Activated CD4-positive, alpha-beta T cell treated with anti-CD3 and anti-CD28 coated beads for 4 hours (primary cell): ENCODE data around the gene DEFB132.

Experiments used
- DNase-seq, 2 donors: peaks; one replicate each; pipeline ENCODE4 v3.0.0-alpha.2; 2020

The DEFB132 gene

GRCh38 chr20:297925-298775 is 40.6 kb downstream of the DEFB132 start:
- peak; percentile 20 to 39 for DNase-seq

- no peak for DNase-seq
Observed at GRCh38 chr20:298776-299391, 41.4 kb downstream of the DEFB132 start.

GRCh38 chr20:300345-300990 is 42.9 kb downstream of the DEFB132 start:
- DNase-seq: no peak

- DNase-seq: no peak
Observed at GRCh38 chr20:301886-302848, 44.6 kb downstream of the DEFB132 start.

- no peak for DNase-seq
Observed at GRCh38 chr20:305745-306144, 48.2 kb downstream of the DEFB132 start.

GRCh38 chr20:308427-309038 is 51.0 kb downstream of the DEFB132 start:
- no peak for DNase-seq

GRCh38 chr20:309306-309840 is 51.8 kb downstream of the DEFB132 start:
- DNase-seq: no peak

- DNase-seq: peak; percentile 67 to 72
Observed at GRCh38 chr20:309841-310644, 52.5 kb downstream of the DEFB132 start.

- no peak for DNase-seq
Observed at GRCh38 chr20:310645-311044, 53.1 kb downstream of the DEFB132 start.
